HG03575 (cell line): ENCODE data around the gene ITGAV.
"Not testable (repeated sequence)": the region's sequence is repeated elsewhere in the genome, so short reads cannot be mapped to it uniquely, and the experiment has no call there.

ENCODE experiments used
- ATAC-seq: cut with Tn5 transposase; IDR thresholded peaks from one replicate; pipeline ENCODE4 v1.9.1; 2021; ENCODE audit not compliant: unreplicated experiment, insufficient number of reproducible peaks, low FRiP score; ENCODE audit errors: extremely low read depth

The ITGAV gene

DNA sequence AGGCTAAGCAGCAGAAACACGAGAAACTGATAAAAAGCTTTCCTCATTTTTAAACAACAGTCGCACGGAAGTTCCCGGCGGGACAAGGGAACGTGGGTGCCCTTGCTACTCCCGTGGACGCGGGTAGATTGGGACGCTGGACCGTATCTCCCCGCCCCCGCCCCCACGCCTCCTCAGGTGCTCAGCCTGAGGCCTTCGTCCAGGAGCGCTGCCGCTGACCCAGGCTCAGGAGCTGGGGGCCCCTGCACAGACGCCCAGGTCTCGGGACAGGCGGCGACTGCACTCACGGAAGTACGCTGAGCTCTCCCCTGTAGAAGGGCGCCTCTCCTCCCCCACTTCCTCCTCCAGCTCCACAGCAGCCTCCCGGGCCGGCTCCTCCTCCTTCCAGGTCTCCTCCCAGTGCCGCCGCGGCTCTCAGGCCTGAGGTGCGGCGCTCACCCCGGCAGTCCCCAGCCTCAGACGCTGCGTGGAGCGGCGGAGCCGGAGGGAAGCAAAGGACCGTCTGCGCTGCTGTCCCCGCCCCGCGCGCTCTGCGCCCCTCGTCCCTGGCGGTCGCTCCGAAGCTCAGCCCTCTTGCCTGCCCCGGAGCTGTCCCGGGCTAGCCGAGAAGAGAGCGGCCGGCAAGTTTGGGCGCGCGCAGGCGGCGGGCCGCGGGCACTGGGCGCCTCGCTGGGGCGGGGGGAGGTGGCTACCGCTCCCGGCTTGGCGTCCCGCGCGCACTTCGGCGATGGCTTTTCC lies at the start of gene ITGAV:
ITGAV (plus strand) TSS at position 445 of the 738 bp plus-strand sequence; CDS start at position 728, 283 bp downstream.
- peak; percentile 89 for ATAC-seq

DNA sequence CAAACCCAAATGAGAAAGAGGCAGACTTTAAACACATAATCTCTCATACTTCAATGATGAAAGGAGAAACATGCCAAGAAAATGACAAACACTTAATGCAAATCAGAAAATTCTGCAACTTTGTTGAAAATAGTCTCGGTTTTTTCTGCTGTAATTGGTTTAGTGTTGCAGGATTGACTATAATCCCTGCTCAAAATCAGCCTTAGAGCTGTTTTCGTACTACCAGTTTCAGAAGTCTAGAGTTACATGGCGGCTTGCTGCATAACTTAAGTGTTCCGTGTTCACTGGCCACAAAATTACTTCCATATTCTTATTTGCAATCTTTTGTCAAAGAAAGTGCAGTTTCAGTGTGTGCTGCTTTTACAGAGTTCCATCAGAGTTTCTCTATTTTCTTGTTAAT lies 48.9 kb upstream of the ITGAV start:
- no peak for ATAC-seq

DNA sequence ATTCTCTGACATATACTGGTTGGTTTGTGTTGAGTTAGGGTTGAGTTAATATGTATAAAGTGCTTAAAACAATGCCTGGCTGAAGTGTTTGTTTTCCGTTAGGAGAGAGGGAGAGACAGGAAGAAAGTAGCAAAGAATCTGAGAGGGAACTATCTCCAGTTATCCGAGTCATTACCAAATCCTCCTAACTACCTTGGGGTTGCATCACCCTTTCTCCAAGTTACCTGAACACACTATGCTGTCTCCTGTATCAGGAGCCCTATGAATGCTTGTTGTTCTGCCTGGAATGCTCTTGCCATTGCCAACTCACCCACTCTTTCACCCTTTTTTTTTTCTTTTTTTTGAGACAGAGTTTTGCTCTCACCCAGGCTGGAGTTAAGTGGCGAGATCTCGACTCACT lies 47.9 kb upstream of the ITGAV start:
- no peak for ATAC-seq

DNA sequence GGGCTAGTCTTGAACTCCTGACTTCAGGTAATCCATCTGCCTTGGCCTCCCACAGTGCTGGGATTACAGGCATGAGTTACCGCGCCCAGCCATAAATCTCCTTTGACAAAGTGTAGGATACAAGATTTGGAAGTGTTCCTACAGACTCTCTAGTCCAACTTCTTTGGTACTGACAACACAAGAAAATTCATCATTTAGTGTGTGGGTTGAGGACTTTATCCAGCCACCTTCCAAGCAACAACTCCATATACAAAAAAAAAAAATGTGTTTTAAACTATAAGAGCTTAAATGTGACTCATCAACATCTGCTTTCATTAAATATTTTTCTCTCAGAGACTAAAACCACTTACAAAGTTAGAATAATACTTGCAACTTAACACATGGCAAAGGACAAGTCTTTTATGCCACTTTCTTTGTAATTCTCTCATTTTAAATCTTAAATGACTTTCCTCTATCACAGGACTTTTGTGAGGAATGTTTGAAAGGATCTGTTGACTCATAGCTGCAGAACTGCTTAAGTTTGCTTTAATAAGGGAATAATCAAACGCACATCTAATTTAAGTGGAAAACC lies 46.2 kb upstream of the ITGAV start:
- ATAC-seq, result no peak

DNA sequence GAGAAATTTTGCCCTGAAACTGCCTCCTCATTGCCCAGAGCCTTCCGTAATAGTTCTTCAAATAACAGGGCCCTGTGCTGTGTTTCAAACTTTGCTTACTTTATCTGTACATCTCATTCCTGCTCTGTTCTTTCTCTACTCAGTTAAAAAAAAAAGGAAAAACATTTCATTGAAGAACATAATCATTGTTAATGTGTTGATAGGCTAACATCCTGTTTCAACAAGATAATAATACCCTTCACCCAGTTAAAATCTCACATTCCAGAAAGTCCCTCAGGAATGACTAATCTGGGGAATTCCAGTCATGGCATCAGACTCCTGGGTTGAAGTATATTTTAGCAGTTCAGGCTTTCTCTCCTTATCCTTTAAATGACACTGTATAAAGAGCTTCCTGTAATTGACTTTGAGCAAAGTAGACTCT lies 45.6 kb upstream of the ITGAV start:
- ATAC-seq, result no peak

DNA sequence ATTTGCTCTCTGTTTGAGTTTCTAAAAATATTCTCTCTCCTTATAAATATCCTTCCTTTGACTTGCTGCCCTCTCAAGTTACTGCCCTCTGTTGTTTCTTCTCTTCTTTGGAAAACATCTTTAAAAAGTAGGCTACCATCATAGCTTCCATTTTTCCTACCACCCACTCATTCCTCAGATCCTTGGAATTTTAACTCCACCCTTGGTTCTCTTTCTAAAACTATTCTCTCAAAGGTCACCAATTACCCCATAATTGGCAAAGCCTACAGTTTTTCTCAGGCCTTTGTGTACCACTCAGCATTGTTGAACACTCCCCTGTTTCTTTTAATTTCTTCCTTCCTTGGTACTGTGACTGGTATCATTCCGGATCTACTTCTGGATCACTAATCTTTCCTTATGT lies 43.0 kb upstream of the ITGAV start:
- no peak for ATAC-seq

DNA sequence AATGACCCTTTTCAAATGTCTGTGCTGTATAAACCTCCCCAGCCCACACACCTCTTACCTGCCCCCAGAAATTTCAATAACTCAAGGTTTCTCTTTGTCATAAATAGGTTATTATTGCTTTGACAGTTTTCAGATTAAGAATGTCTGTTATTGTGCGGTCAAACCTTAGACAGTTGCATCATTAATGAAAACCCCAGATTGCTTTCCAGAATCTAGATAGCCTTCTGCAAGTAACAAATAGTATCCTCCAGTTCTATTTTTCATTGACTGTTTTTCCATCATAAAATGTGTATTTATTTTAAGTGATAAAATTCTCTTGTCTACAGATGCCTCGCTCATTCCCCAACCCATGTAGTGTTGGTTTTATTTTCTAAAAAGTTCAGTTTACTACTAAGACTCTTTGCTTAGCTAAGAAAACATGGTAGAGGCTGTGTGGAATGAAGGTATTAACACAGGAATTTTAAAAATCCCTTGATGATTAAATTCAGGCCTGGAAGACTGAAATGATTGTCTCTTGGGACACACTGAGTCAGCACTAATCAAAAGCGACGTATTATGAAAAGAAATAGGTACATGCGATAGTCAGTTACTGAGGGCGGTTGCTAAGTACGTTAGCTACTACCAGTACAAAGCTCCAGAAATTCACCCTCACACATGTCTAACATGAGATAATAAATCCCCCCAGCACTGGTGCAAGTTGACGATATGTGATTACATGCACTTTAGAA lies 38.4 kb upstream of the ITGAV start:
- ATAC-seq, result no peak

DNA sequence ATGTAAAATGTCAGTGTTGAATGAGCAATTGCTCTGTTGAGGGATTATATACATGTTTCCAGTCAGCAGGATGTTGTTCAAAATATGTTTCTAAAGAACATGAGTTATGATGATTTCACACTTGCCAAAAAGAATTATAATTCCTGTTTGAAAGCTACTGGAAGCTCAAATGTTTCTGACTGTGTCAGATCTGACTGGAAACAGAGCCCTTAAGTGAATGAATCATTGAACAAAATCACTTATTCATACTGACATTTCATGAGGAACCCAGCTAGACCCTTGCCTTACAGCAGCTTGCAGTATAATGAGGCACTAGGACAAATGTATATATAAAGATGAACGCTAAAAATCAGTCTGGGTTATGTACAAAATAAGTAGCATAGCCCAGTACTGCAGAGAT lies 35.4 kb upstream of the ITGAV start:
- ATAC-seq, result no peak

DNA sequence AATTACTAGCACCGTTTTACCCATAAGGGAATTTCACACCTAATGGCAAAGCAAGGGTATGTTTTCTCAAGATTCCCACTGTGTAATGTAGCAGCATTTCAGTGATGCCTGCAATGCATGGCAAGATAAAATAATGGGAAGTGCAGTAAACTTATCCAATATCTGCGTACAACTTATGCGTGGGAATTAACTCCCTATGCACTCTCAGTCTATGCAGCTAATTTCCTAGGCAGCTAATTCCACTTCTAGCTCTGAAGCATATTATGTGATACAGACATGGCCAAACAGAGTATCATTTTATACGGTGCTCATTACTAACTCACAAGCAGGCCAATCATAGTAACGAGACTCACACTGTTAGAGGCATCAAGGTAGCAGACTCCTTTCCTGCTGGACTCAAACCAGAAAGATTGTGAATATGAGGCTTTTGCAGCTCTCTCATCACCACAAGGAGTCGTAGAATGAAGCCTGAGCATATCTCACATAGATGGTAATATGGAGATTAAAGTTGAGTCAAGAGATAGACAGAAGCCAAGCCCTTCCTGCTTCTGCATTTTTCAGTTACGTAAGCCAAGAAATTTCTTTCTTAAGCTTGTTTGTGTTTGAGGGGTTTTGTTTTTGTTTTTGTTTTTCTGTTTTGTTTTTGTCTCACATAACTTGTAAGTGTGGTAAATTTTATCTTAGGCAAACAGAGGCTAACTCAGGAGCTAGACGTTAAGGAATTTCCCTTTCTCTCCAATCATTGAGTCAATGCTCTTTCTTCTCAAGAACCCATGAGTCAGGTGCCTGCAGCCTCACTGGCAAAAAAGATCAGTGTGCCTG lies 34.8 kb upstream of the ITGAV start:
- no peak for ATAC-seq

DNA sequence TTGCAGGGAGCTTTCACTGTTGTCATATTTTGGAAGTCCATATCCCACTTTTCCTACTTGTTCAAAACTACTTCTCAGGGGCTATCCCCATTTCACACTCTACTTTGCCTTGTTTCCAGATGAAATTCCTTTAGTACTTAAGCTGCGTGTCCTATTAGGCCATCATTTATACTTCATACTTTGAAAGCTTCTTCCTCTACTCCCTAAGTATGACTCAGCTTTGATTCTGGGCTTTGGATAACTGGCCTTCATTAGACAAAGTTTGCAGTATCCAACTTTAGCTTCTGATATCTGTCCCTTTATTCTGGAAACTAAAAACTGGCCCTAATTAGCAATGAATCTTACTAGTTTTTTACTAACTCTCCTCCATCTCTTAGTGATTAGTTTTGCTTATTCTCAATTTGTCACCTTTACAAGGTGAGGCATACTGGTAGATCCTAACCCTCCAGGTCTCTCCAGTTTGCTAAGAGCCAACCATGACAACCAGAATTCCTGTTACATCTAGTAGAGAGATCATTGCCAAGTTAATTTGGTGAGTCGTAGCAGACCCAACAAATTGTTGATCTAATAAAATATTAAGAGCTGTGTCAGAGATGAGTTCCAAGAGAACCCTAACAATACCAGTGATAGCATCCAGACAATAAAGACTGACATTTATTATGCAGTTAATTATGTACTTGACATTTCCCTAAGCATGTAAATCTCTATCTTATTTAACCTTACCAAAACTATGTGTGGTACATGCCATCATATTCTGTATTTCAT lies 31.2 kb upstream of the ITGAV start:
- ATAC-seq, result no peak

DNA sequence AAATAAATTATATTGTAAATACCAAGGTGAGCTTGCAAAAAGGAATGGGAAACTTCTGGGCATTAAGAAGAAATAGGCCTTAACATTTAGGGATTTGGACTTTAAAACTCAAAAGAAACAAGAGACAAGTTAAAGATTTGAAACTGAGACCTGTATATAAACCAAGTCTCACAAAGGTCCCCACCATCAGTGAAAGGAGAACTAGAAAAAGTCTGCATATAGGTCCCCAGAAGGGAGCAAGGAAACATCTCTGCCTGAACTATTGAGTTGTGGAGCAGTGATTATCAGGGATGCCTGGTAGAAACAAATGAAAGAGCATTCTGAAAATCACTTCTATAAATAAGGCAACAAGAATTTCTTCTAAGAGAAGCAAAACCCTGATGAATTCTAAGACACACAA lies 30.5 kb upstream of the ITGAV start:
- ATAC-seq, result peak; percentile 22

DNA sequence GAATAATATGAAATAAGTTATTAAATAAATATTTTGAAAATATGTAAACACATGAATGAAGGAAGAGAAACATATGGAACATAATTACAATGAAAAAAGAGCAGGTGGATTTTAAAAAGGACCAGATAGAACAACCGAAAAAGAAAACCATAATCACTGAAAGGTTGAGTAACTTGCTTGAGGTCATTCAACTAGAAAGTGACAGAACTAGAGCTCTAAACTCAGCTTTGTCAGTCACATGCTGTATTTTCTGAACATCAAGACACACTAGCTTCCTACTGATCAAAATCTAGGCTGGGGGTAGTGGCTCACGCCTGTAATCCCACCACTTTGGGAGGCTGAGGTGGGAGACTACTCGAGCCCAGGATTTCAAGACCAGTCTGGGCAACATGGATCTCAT lies 30.0 kb upstream of the ITGAV start:
- ATAC-seq, result peak; percentile 93

DNA sequence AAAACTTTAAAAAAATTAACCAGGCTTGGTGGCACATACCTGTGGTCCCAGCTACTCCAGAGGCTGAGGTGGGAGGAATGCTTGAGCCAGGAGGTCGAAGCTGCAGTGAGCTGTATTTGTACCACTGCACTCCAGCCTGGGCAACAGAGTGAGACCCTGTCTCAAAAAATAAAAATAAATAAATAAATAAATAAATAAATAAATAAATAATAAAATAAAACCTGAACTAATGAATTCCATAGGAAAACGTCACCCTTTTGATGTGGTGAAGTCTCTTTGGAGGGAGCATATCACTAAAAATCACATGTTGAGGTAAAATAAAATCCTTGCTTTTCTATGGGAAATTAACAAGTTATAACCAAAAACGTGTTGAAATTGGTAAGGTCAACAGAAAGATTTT lies 29.6 kb upstream of the ITGAV start:
- no peak for ATAC-seq

DNA sequence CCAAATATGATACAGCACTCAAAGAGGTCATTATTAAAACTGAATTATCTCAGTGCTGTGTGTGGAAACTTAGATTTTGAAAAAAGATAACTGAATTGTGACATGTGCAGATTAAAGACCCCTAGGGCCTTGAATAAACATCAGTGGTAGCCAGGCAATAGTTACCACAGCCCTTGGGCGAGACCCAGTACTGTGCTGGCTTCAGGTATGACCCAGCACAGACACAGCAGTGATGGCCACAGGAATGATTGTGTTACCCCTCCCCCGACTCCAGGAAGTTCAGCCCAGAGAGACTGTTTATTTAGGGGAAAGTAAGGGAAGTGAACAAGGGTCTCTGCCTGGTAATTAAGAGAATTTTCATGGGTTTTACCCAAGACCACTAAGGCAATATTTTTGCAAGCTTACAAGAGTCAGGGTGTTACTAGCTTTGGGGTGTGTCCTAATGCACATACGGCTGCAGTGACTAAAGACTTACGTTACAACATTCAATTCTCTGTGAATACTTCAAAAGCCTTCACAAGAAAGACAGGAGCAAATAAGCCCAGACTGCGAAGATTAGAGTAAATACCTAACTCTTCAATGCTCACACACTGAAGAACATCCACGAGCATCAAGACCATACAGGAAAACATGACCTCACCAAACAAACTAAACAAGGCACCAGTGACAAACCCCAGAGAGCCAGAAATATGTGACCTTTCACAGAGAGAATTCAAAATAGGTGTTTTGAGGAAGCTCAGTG lies 28.2 kb upstream of the ITGAV start:
- ATAC-seq, result no peak

DNA sequence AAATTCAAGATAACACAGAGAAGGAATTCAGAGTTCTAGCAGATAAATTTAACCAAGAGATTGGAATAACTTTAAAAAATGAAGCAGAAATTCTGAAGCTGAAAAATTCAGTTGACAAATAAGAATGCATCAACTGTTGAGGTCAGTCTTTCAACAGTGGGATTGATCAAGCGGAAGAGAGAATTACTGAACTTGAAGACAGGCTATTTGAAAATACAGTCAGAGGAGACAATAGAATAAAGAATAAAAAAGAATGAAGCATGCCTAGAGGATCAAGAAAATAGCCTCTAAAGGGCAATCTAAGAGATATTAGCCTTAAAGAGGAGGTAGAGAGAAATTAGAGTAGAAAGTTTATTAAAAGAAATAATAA lies 27.7 kb upstream of the ITGAV start:
- no peak for ATAC-seq

DNA sequence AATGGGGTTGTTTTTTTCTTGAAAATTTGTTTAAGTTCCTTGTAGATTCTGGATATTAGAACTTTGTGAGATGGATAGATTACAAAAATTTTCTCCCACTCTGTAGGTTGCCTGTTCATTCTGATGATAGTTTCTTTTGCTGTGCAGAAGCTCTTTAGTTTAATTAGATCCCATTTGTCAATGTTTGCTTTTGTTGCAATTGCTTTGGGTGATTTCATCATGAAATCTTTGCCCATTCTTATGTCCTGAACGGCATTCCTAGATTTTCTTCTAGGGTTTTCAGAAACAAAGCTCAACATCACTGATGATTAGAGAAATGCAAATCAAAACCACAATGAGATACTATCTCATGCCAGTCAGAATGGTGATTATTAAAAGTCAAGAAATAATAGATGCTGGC lies 21.3 kb upstream of the ITGAV start:
- ATAC-seq, result not testable (repeated sequence)

DNA sequence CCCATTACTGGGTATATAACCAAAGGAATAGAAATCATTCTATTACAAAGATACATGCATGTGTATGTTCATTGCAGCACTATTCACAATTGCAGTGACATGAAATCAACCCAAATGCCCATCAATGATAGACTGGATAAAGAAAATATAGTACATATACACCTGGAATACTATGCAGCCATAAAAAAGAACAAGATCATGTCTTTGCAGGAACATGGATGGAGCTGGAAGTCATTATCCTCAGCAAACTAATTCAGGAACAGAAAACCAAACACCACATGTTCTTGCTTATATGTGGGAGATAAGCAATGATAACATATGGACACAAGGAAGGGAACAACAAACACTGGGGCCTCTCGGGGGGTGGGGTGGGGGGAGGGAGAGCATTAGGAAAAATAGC lies 20.7 kb upstream of the ITGAV start:
- ATAC-seq, result not testable (repeated sequence)

DNA sequence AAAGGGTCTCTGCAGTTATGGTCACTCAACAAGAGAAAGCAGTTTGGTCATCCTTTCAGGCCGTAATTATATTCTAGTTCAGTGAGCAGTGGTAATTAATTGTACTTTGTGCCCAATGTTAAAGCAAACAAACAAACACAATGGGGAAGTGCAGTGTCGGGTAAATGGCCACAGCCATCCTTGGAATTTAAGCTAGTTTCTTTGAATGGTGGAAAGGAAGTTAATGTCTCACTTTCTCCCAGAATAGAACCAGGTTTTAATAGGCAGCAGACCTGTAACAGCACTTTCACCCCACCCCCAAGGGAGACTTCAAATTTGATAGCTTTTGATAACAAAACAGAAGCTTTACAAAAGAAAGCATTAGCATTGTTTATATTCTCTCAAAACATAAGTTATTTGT lies 20.0 kb upstream of the ITGAV start:
- ATAC-seq, result no peak
